ENCODE results near the gene ABTB2.

The ABTB2 gene

GRCh38 chr11:34340653-34341052 is 17.2 kb downstream of the ABTB2 start:
- DNase-seq: no peak

GRCh38 chr11:34339149-34340064 is 18.4 kb downstream of the ABTB2 start:
- no peak for DNase-seq

GRCh38 chr11:34337016-34337415 is 20.8 kb downstream of the ABTB2 start:
- no peak for DNase-seq

GRCh38 chr11:34335801-34336200 is 22.0 kb downstream of the ABTB2 start:
- no peak for DNase-seq

- DNase-seq: no peak
Measured at GRCh38 chr11:34335331-34335730, 22.5 kb downstream of the ABTB2 start.

- DNase-seq: no peak
Measured at GRCh38 chr11:34333787-34334186, 24.0 kb downstream of the ABTB2 start.

- DNase-seq: no peak
Measured at GRCh38 chr11:34332524-34332923, 25.3 kb downstream of the ABTB2 start.

GRCh38 chr11:34331736-34332135 is 26.1 kb downstream of the ABTB2 start:
- no peak for DNase-seq

- no peak for DNase-seq
Measured at GRCh38 chr11:34331329-34331728, 26.5 kb downstream of the ABTB2 start.

- no peak for DNase-seq
Measured at GRCh38 chr11:34330653-34331052, 27.2 kb downstream of the ABTB2 start.

- no peak for DNase-seq
Measured at GRCh38 chr11:34329876-34330275, 27.9 kb downstream of the ABTB2 start.

- no peak for DNase-seq
Measured at GRCh38 chr11:34328632-34328910, 29.2 kb downstream of the ABTB2 start.

- no peak for DNase-seq
Measured at GRCh38 chr11:34327804-34328631, 29.8 kb downstream of the ABTB2 start.

GRCh38 chr11:34324466-34324865 is 33.3 kb downstream of the ABTB2 start:
- no peak for DNase-seq

- DNase-seq: no peak
Measured at GRCh38 chr11:34323601-34324000, 34.2 kb downstream of the ABTB2 start.

GRCh38 chr11:34318111-34319037 is 39.4 kb downstream of the ABTB2 start:
- DNase-seq: no peak

- no peak for DNase-seq
Measured at GRCh38 chr11:34317666-34318065, 40.1 kb downstream of the ABTB2 start.

- DNase-seq: no peak
Measured at GRCh38 chr11:34317036-34317360, 40.8 kb downstream of the ABTB2 start.

GRCh38 chr11:34316347-34317035 is 41.3 kb downstream of the ABTB2 start:
- no peak for DNase-seq

- no peak for DNase-seq
Measured at GRCh38 chr11:34315394-34315793, 42.4 kb downstream of the ABTB2 start.

GRCh38 chr11:34314936-34315335 is 42.9 kb downstream of the ABTB2 start:
- no peak for DNase-seq

- DNase-seq: no peak
Measured at GRCh38 chr11:34314176-34314575, 43.6 kb downstream of the ABTB2 start.

- DNase-seq: no peak
Measured at GRCh38 chr11:34313099-34313517, 44.7 kb downstream of the ABTB2 start.
